ENCODE measurements around the gene MGRN1. TPM values are rescaled to one million over a fixed set of nuclear protein-coding genes. Genes with fewer than 3 reads are reported as not detected.

Gene MGRN1
- total and polyA plus RNA-seq, 2 of the 13 experiments (the other 11 are each of a cell fraction or from before 2014, with no cell fraction given), result 11.9 to 12.6 TPM

DNA sequence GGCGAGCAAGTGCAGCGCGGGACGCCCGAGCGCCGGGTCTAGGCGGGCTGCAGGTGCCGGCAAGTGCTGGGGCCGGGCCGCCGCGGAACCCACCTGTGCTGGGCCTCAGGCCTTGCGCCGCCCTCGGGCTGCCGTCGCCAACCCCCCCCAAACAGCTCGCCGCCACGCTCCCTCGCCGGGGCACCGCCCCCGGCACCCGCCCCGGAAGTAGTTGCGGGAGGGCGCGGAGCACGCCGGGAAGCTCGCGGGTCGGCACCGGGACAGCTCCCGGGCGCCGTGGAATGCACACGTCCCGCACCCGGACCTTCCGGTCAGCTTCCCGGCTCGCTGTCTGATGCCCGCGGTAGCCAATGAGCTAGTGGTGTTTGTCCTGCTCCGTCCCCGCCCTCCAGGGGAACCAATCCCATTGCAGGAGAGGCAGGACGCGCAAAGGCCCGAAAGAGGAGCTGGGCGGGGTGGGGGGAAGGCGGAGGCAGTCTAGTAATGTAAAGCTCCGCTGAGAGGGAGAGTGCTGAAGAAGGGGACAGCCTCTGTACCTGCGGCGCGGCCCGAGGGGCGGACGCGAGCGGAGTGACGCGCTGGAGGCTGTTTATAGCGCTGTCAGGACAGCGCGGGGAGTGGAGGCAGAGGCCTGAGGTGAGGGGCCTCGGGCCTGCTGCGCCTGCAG lies 109.6 kb downstream of the MGRN1 start, which contains the start of the genes ANKS3 and DNAAF8 (continued):
- TF ChIP-seq PHB2 (IDR thresholded peaks at IDR 0.05; ENCODE audit: partially characterized antibody), result no peak
- TF ChIP-seq POGZ (CRISPR knock-in tag; IDR thresholded peaks at IDR 0.05), result peak; percentile 69; the same call in 1 of the 2 replicates
- TF ChIP-seq ZNF619 (CRISPR knock-in tag; IDR thresholded peaks at IDR 0.05), result no peak
- TF ChIP-seq ZNF432 (CRISPR knock-in tag; IDR thresholded peaks at IDR 0.05; ENCODE audit: borderline replicate concordance), result no peak
- TF ChIP-seq NFRKB (IDR thresholded peaks at IDR 0.05), result no peak
- TF ChIP-seq, protein P1, sequence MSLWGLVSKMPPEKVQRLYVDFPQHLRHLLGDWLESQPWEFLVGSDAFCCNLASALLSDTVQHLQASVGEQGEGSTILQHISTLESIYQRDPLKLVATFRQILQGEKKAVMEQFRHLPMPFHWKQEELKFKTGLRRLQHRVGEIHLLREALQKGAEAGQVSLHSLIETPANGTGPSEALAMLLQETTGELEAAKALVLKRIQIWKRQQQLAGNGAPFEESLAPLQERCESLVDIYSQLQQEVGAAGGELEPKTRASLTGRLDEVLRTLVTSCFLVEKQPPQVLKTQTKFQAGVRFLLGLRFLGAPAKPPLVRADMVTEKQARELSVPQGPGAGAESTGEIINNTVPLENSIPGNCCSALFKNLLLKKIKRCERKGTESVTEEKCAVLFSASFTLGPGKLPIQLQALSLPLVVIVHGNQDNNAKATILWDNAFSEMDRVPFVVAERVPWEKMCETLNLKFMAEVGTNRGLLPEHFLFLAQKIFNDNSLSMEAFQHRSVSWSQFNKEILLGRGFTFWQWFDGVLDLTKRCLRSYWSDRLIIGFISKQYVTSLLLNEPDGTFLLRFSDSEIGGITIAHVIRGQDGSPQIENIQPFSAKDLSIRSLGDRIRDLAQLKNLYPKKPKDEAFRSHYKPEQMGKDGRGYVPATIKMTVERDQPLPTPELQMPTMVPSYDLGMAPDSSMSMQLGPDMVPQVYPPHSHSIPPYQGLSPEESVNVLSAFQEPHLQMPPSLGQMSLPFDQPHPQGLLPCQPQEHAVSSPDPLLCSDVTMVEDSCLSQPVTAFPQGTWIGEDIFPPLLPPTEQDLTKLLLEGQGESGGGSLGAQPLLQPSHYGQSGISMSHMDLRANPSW (CRISPR knock-in tag; IDR thresholded peaks at IDR 0.05; ENCODE audit: borderline replicate concordance), result no peak
- no peak for TF ChIP-seq SMAD9 (CRISPR knock-in tag; IDR thresholded peaks at IDR 0.05)
- TF ChIP-seq PCBP2 (optimal IDR thresholded peaks at IDR 0.05; ENCODE audit: low read depth, low read length, poor library complexity, severe bottlenecking), result no peak
- no peak for TF ChIP-seq PITX1 (CRISPR knock-in tag; IDR thresholded peaks at IDR 0.05)
- peak; percentile 69 for TF ChIP-seq SKI (IDR thresholded peaks at IDR 0.05; ENCODE audit: partially characterized antibody)
- TF ChIP-seq ZNF530 (CRISPR knock-in tag; IDR thresholded peaks at IDR 0.05; ENCODE audit: low read depth), result no peak
- peak; percentile 89 for TF ChIP-seq RFXAP (CRISPR knock-in tag; IDR thresholded peaks at IDR 0.05; ENCODE audit: borderline replicate concordance)
- no peak for TF ChIP-seq FOXM1 (CRISPR knock-in tag; IDR thresholded peaks at IDR 0.05)
- TF ChIP-seq KLF15 (CRISPR knock-in tag; IDR thresholded peaks at IDR 0.05; ENCODE audit: borderline replicate concordance), result no peak
- no peak for TF ChIP-seq ZNF30 (CRISPR knock-in tag; IDR thresholded peaks at IDR 0.05)
- TF ChIP-seq, protein P2, sequence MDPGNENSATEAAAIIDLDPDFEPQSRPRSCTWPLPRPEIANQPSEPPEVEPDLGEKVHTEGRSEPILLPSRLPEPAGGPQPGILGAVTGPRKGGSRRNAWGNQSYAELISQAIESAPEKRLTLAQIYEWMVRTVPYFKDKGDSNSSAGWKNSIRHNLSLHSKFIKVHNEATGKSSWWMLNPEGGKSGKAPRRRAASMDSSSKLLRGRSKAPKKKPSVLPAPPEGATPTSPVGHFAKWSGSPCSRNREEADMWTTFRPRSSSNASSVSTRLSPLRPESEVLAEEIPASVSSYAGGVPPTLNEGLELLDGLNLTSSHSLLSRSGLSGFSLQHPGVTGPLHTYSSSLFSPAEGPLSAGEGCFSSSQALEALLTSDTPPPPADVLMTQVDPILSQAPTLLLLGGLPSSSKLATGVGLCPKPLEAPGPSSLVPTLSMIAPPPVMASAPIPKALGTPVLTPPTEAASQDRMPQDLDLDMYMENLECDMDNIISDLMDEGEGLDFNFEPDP (CRISPR knock-in tag; conservative IDR thresholded peaks at IDR 0.05), result no peak
- peak; percentile 77 for TF ChIP-seq ASH2L (IDR thresholded peaks at IDR 0.05; ENCODE audit: insufficient read length, low read depth, low read length)
- no peak for TF ChIP-seq E2F2 (CRISPR knock-in tag; IDR thresholded peaks at IDR 0.05; ENCODE audit: borderline replicate concordance)
- peak; percentile 74; the same call in 1 of the 2 replicates for TF ChIP-seq ZSCAN21 (CRISPR knock-in tag; IDR thresholded peaks at IDR 0.05; ENCODE audit: borderline replicate concordance)
- no peak for TF ChIP-seq CCAR2 (optimal IDR thresholded peaks at IDR 0.05; ENCODE audit: low read depth, low read length)
- peak; percentile 90 for TF ChIP-seq SPEN (CRISPR knock-in tag; IDR thresholded peaks at IDR 0.05; ENCODE audit: low read depth)
- no peak; the same call in 1 of the 2 replicates for TF ChIP-seq MAF1 (CRISPR knock-in tag; IDR thresholded peaks at IDR 0.05; ENCODE audit: borderline replicate concordance)
- peak; percentile 81 for TF ChIP-seq KMT2A (CRISPR knock-in tag; IDR thresholded peaks at IDR 0.05)
- TF ChIP-seq TEF (CRISPR knock-in tag; IDR thresholded peaks at IDR 0.05), result no peak
- TF ChIP-seq SETDB1 (CRISPR knock-in tag; IDR thresholded peaks at IDR 0.05; ENCODE audit: borderline replicate concordance), result no peak

Measured in HepG2 (cell line).